HEK293T (cell line): ENCODE data around the gene APBA3.

Experiments used
- FOXK2 ChIP-seq: fragments of 450-650 bp; IDR thresholded peaks from 2 replicates; pipeline ENCODE4 v1.6.1; 2016; ENCODE audit warnings: mild to moderate bottlenecking
- HDGF ChIP-seq: fragments of 450-650 bp; IDR thresholded peaks from 2 replicates; pipeline ENCODE4 v1.6.1; 2017; ENCODE audit warnings: antibody characterized with exemption, borderline replicate concordance
- PKNOX1 ChIP-seq: fragments of 450-650 bp; IDR thresholded peaks from 2 replicates; pipeline ENCODE4 v1.6.1; 2016
- SP1 ChIP-seq: fragments of 450-650 bp; IDR thresholded peaks from 2 replicates; pipeline ENCODE4 v1.6.1; 2017
- ZNF384 ChIP-seq: fragments of 450-650 bp; IDR thresholded peaks from 2 replicates; pipeline ENCODE4 v1.6.1; 2016

- TF ChIP-seq FOXK2 (no peak), HDGF (no peak), ZNF384 (no peak), PKNOX1 (no peak), SP1 (no peak)
Observed at GRCh38 chr19:3770136-3770999, 8.9 kb upstream of the APBA3 start.
